Natural killer cell treated with Interleukin-12 subunit alpha and Interleukin-12 subunit beta and Interleukin-15 and Interleukin-18, amount 100 ng/mL, for 72 hours (primary cell): ENCODE results near the gene CST6. TPM values are rescaled to one million over a fixed set of nuclear protein-coding genes. Genes with fewer than 3 reads are reported as not detected.

Experiments used
- ATAC-seq, 2 donors: fragments of 150-1000 bp; cut with Tn5 transposase in 1 of 2; sonication (Bioruptor Pico), chemical (Tn5 transposase) in 1 of 2; 2 replicates each; pipeline ENCODE4 v1.10.0; 2021
- DNase-seq: peaks from one replicate; pipeline ENCODE4 v3.0.0; 2022; ENCODE audit warnings: low spot score
- H3K27ac Mint-ChIP-seq, 2 donors: 1 replicate in 1 of 2; 2 replicates in 1 of 2; pipeline ENCODE4 v1.8.0; 2022; ENCODE audit warnings: mixed read lengths in 2 of 2, mild to moderate bottlenecking in 1 of 2, moderate library complexity in 1 of 2
- H3K27me3 Mint-ChIP-seq, 2 donors: 1 replicate in 1 of 2; 2 replicates in 1 of 2; pipeline ENCODE4 v1.8.0; 2022; ENCODE audit warnings: mixed read lengths in 2 of 2
- H3K36me3 Mint-ChIP-seq: one replicate; pipeline ENCODE4 v1.8.0; 2022; ENCODE audit warnings: mixed read lengths
- H3K4me1 Mint-ChIP-seq, 2 donors: 1 replicate in 1 of 2; 2 replicates in 1 of 2; pipeline ENCODE4 v1.8.0; 2022; ENCODE audit warnings: low read depth in 2 of 2, mixed read lengths in 2 of 2, mild to moderate bottlenecking in 1 of 2
- H3K4me3 Mint-ChIP-seq: one replicate; pipeline ENCODE4 v1.8.0; 2022; ENCODE audit warnings: mixed read lengths
- H3K9me3 Mint-ChIP-seq: 2 replicates; pipeline ENCODE4 v1.8.0; 2022; ENCODE audit warnings: mixed read lengths
- total RNA-seq, 2 donors: library from RNA; stranded (reverse); gene quantifications; one replicate each; pipeline ENCODE4 v1.2.3, GENCODE V29; 2022

The CST6 gene
- total RNA-seq, 2 donors from 2014 or later, result 0.52 TPM; not detected in 1

GRCh38 chr11:66051766-66052663 lies 40.2 kb downstream of the CST6 start, which contains the start of gene SF3B2:
Gene SF3B2, plus strand, starts transcription at chr11:66052364. Its CDS starts 21 bp downstream, at chr11:66052385.
- Mint-ChIP-seq H3K4me1 (peaks cover 23 to 25% of the 10 kb centered on the region in 2 donors), H3K27ac (peak within 1 kb of the TSS; percentile 94 to 100), H3K27me3 (peaks cover 0 to 8% of the 10 kb centered on the region in 2 donors), H3K4me3 (peak within 1 kb of the TSS; percentile 95), H3K9me3 (no peaks in the 10 kb centered on the region), H3K36me3 (peaks cover 16% of the 10 kb centered on the region)
- ATAC-seq, result peak; percentile 99
- peak; percentile 99 for DNase-seq

- H3K27me3 Mint-ChIP-seq, result peaks cover 0 to 8% of the 10 kb centered on the region in 2 donors
- H3K4me3 Mint-ChIP-seq, result peak overlapping the region; percentile 95
- peaks cover 23 to 25% of the 10 kb centered on the region in 2 donors for H3K4me1 Mint-ChIP-seq
- H3K9me3 Mint-ChIP-seq, result no peaks in the 10 kb centered on the region
- peaks cover 20% of the 10 kb centered on the region for H3K36me3 Mint-ChIP-seq
- DNase-seq (no peak), ATAC-seq (no peak)
- peak overlapping the region; percentile 94 to 100 for H3K27ac Mint-ChIP-seq
Measured at GRCh38 chr11:66052664-66052982, 40.8 kb downstream of the CST6 start.

- H3K36me3 Mint-ChIP-seq, result peaks cover 34% of the 10 kb centered on the region
- no peaks in the 10 kb centered on the region for H3K27me3 Mint-ChIP-seq
- DNase-seq (no peak), ATAC-seq (no peak)
- H3K4me3 Mint-ChIP-seq, result no peak overlapping the region
- H3K4me1 Mint-ChIP-seq, result peaks cover 25 to 31% of the 10 kb centered on the region in 2 donors
- H3K27ac Mint-ChIP-seq, result peak overlapping the region in 1 of 2 donors; percentile 34
- no peaks in the 10 kb centered on the region for H3K9me3 Mint-ChIP-seq
Measured at GRCh38 chr11:66055021-66055420, 43.2 kb downstream of the CST6 start.

- H3K9me3 Mint-ChIP-seq, result no peaks in the 10 kb centered on the region
- peaks cover 47% of the 10 kb centered on the region for H3K36me3 Mint-ChIP-seq
- H3K4me1 Mint-ChIP-seq, result peaks cover 17 to 28% of the 10 kb centered on the region in 2 donors
- DNase-seq (no peak), ATAC-seq (no peak)
- no peak overlapping the region for H3K4me3 Mint-ChIP-seq
- H3K27me3 Mint-ChIP-seq, result no peaks in the 10 kb centered on the region
- H3K27ac Mint-ChIP-seq, result no peak overlapping the region
Measured at GRCh38 chr11:66056501-66056900, 44.7 kb downstream of the CST6 start.

GRCh38 chr11:66059966-66060680 lies 48.3 kb downstream of the CST6 start:
- DNase-seq (no peak), ATAC-seq (no peak)
- Mint-ChIP-seq H3K4me3 (no peak overlapping the region), H3K9me3 (no peaks in the 10 kb centered on the region), H3K4me1 (peaks cover 6 to 26% of the 10 kb centered on the region in 2 donors), H3K36me3 (peaks cover 63% of the 10 kb centered on the region), H3K27me3 (no peaks in the 10 kb centered on the region), H3K27ac (peak overlapping the region; percentile 3 to 20)

GRCh38 chr11:66061268-66061667 lies 49.5 kb downstream of the CST6 start:
- DNase-seq (no peak), ATAC-seq (no peak)
- Mint-ChIP-seq H3K4me3 (no peak overlapping the region), H3K4me1 (peaks cover 6 to 26% of the 10 kb centered on the region in 2 donors), H3K36me3 (peaks cover 64% of the 10 kb centered on the region), H3K27ac (peak overlapping the region in 1 of 2 donors; percentile 18), H3K27me3 (no peaks in the 10 kb centered on the region), H3K9me3 (no peaks in the 10 kb centered on the region)

- no peaks in the 10 kb centered on the region for H3K9me3 Mint-ChIP-seq
- ATAC-seq (no peak), DNase-seq (no peak)
- no peaks in the 10 kb centered on the region for H3K27me3 Mint-ChIP-seq
- peaks cover 70% of the 10 kb centered on the region for H3K36me3 Mint-ChIP-seq
- peak overlapping the region in 1 of 2 donors; percentile 37 for H3K27ac Mint-ChIP-seq
- H3K4me1 Mint-ChIP-seq, result peaks cover 14 to 36% of the 10 kb centered on the region in 2 donors
- no peak overlapping the region for H3K4me3 Mint-ChIP-seq
Measured at GRCh38 chr11:66062408-66062807, 50.6 kb downstream of the CST6 start.

Other genes with a start within 250 kb of the CST6 start
- 10 to 100 TPM; 15.8 to 25.4 TPM for gene AP5B1, start 231.0 kb upstream of the CST6 start, total RNA-seq
- not detected for gene OVOL1, start 224.9 kb upstream of the CST6 start, total RNA-seq
- gene SNX32, start 178.0 kb upstream of the CST6 start, total RNA-seq, result 1 to 10 TPM in 1 of 2 donors, under 1 TPM in 1; 0.52 to 1.0 TPM
- 1,000 to 10,000 TPM; 1,401 to 1,644 TPM for gene CFL1, start 153.8 kb upstream of the CST6 start, total RNA-seq
- 100 to 1,000 TPM in 1 of 2 donors, 10 to 100 TPM in 1; 85.7 to 109 TPM for gene MUS81, start 151.6 kb upstream of the CST6 start, total RNA-seq
- gene EFEMP2, start 139.2 kb upstream of the CST6 start, total RNA-seq, result 10 to 100 TPM in 1 of 2 donors, 1 to 10 TPM in 1; 7.5 to 10.6 TPM
- 100 to 1,000 TPM; 124 to 886 TPM for gene CTSW, start 132.2 kb upstream of the CST6 start, total RNA-seq
- 100 to 1,000 TPM in 1 of 2 donors, 10 to 100 TPM in 1; 76.6 to 157 TPM for gene FIBP, start 123.5 kb upstream of the CST6 start, total RNA-seq
- 10 to 100 TPM; 44.6 to 89.8 TPM for gene CCDC85B, start 121.3 kb upstream of the CST6 start, total RNA-seq
- gene FOSL1, start 111.6 kb upstream of the CST6 start, total RNA-seq, result 10 to 100 TPM in 1 of 2 donors, 1 to 10 TPM in 1; 7.9 to 18.1 TPM
- gene C11orf68, start 92.9 kb upstream of the CST6 start, total RNA-seq, result 10 to 100 TPM; 15.4 to 24.7 TPM
- 10 to 100 TPM; 88.5 to 95.6 TPM for gene DRAP1, start 92.6 kb upstream of the CST6 start, total RNA-seq
- gene TSGA10IP, start 66.5 kb upstream of the CST6 start, total RNA-seq, result not detected
- 100 to 1,000 TPM in 1 of 2 donors, 10 to 100 TPM in 1; 72.9 to 107 TPM for gene SART1, start 50.3 kb upstream of the CST6 start, total RNA-seq
- 10 to 100 TPM; 69.6 to 82.1 TPM for gene EIF1AD, start 9.9 kb upstream of the CST6 start, total RNA-seq
- gene BANF1, start 9.5 kb upstream of the CST6 start, total RNA-seq, result 100 to 1,000 TPM; 190 to 376 TPM
- gene CATSPER1, start 14.5 kb downstream of the CST6 start, total RNA-seq, result 1 to 10 TPM; 1.5 to 8.8 TPM
- not detected for gene GAL3ST3, start 37.2 kb downstream of the CST6 start, total RNA-seq
- 100 to 1,000 TPM; 227 to 286 TPM for gene SF3B2, start 40.4 kb downstream of the CST6 start, total RNA-seq
- 10 to 100 TPM; 64.3 to 73.3 TPM for gene PACS1, start 58.3 kb downstream of the CST6 start, total RNA-seq
- 10 to 100 TPM; 38.0 to 77.2 TPM for gene KLC2, start 245.7 kb downstream of the CST6 start, total RNA-seq